RWPE1 (cell line): ENCODE results near the gene MEIS2.

Source experiments
- CTCF ChIA-PET: fragments of 350-600 bp; sonication (Branson Sonifier 250); formaldehyde crosslinking; extraction: SDS; loops from one replicate; lab custom pipeline; 2021; lab: Yijun Ruan, JAX
- POLR2A ChIA-PET: fragments of 400-600 bp; formaldehyde crosslinking; extraction: SDS; loops from one replicate; lab custom pipeline; 2020; ENCODE audit warnings: antibody characterized with exemption; ENCODE audit not compliant: low non-redundant PET; lab: Yijun Ruan, JAX
- DNase-seq: peaks from one replicate; pipeline ENCODE4 v3.0.0; 2012; ENCODE audit warnings: low spot score
- H3K27ac ChIP-seq: fragments of 450-650 bp; 2 replicates; pipeline ENCODE4 v1.5.1; 2017
- CTCF ChIP-seq: fragments of 450-650 bp; conservative IDR thresholded peaks from 2 replicates; pipeline ENCODE4 v1.5.1; 2017; ENCODE audit warnings: low read depth, mild to moderate bottlenecking

MEIS2 gene

DNA sequence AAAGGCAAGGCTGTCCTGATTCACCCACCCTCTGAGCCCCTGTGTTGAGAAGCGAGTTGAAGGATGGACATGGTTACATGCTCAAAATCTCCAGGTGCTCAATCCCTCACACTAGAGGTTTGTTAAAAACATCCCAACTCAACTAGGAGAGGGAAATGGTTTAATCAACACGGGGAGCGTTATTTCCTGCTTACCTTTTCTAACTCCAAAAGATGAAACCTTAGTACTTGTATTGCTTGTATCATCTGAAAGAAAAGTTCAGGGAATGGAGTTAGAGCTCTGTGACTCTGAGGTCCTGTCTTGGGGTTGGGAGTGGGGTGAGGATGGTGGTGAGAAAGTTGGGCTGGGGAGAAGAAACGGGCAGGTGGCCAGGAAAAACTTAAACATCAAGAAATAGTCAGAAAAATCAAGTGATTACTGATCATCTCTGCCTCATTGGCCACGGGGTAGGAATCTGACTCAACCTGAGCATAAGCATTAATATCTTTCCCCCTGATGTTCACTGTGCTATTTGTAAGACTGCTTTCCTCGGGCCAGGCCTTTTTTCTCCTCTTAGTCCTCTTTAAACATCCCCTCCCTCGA, 5.9 kb downstream of the MEIS2 start:
- H3K27ac ChIP-seq = no peak overlapping the region
- ChIA-PET CTCF (interaction anchor here (0.8 to 1.1 kb wide), 3 partner anchors 12 to 41 kb away, joined by 3 to 5 read pairs (median 3); no protein-coding TSS in a partner anchor), POLR2A (no interaction called here)
- no peak for TF ChIP-seq CTCF
- no peak for DNase-seq

DNA sequence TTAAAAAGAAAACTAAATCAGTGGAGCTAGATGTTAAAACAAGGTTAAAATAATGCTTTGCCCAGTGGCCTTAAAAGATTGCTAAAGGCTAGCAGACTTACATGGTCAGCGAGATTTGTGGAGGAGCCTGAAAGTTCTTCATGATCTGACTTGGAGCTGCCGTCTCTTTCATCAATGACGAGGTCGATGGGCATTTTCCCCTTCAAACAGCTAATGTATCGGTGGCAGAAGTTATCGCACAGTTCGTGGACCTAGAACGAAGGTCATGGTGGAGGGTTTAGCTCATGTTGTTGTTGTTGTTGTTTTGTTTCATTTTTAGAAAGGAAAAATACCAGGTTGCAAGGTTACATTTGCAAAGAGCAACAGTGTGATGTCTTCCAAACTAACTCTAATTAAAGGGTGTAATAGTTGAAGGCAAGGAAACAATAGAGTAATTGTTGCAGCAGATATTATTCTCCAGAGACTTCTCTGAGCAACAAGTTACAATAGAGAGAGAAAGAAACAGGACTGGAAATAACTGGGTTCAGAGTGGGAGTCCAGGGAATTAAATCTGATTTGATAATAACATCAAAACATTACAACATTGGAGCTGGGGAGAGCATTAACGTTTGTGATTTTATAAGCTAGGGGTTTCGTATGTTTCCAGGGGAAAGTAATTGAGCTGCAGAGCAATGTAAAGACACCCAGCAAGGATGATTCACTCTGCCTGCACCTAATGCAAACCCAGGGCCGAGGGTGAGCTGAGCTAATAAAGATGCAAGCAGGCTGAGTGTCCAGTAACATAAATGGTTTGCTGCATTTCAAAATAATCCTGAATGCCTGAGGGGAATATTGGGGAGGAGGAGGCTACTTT, 6.6 kb downstream of the MEIS2 start:
- POLR2A ChIA-PET = no interaction called here
- CTCF ChIA-PET = interaction anchor here (0.8 kb wide), 1 partner anchor 42 kb away, joined by 3 read pairs; no protein-coding TSS in a partner anchor
- TF ChIP-seq CTCF = no peak
- no peak for DNase-seq
- H3K27ac ChIP-seq = no peak overlapping the region

- POLR2A ChIA-PET = no interaction called here
- CTCF ChIA-PET = no interaction called here
- no peak overlapping the region for H3K27ac ChIP-seq
- DNase-seq = no peak
- no peak for TF ChIP-seq CTCF
Observed at GRCh38 chr15:37090543-37091175, 9.7 kb downstream of the MEIS2 start.

GRCh38 chr15:37088436-37088835, 11.9 kb downstream of the MEIS2 start:
- H3K27ac ChIP-seq = no peak overlapping the region
- no peak for TF ChIP-seq CTCF
- POLR2A ChIA-PET = no interaction called here
- DNase-seq = no peak
- CTCF ChIA-PET = interaction anchor here (0.6 kb wide), 1 partner anchor 1878 kb away, joined by 4 read pairs; no protein-coding TSS in a partner anchor

DNA sequence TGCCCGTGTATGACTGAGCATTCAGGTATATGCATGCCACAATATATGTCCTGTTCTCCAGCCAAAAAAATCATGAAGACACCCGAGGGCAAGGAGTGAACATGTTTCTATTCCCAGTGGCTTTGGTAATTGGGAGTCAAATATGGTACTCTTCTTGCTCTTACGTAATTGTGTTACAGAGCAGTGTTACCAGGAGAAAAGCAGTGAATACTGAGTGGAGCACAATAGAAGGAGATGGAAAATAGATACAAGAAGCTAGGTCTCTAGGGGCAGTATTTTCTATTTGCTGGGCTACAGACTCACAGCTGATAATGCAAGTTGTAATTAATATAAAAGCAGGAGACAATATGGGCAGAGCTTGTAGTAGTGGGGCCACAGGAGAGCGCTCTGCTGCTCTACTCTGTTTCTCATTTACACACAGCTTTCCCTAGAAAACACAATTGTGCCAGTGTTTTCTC, 13.2 kb downstream of the MEIS2 start:
- no peak for DNase-seq
- CTCF ChIA-PET = no interaction called here
- POLR2A ChIA-PET = no interaction called here
- H3K27ac ChIP-seq = no peak overlapping the region
- no peak for TF ChIP-seq CTCF

- DNase-seq = no peak
- no peak overlapping the region for H3K27ac ChIP-seq
- ChIA-PET POLR2A (no interaction called here), CTCF (no interaction called here)
- TF ChIP-seq CTCF = no peak
Observed at GRCh38 chr15:37086521-37086920, 13.8 kb downstream of the MEIS2 start.
